Sigmoid colon (tissue), 4 donors: ENCODE data around the gene RIMBP2.

ENCODE experiments used
- POLR2A ChIP-seq, 2 donors: fragments of 450-650 bp; IDR thresholded peaks; one replicate each; pipeline ENCODE4 v1.6.1; 2016; ENCODE audit warnings: antibody characterized with exemption in 2 of 2, mild to moderate bottlenecking in 2 of 2, moderate library complexity in 2 of 2
- POLR2AphosphoS5 ChIP-seq, 4 donors: sonication (generic); formaldehyde crosslinking; IDR thresholded peaks; one replicate each; pipeline ENCODE4 v1.6.1; 2017; ENCODE audit warnings: antibody characterized with exemption in 4 of 4
- TF ChIP-seq, protein P1 (sequence below), 4 experiments: fragments of 450-650 bp in 3 of 4; fragments of 200-600 bp in 1 of 4; IDR thresholded peaks; one replicate each; pipeline ENCODE4 v1.5.1; 2016 to 2019; ENCODE audit warnings: antibody characterized with exemption in 4 of 4, mild to moderate bottlenecking in 3 of 4, moderate library complexity in 2 of 4

DNA sequence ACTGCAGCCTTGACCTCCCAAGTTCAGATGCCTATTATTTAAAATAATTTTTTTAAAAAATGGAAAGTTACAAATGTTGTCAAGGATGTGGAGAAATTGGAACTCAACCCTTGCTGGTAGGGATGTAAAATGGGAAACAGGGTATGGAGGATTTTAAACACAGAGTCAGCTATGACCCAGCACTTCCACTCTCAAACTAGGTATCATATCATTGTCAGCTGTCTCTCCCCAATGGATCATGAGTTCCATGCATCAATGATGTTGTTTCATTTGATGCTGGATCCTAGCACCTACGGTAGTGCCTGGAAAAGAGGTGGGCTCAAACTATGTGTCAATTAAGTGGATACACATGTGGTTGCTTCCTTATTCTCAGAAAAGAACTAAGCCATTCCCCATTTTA is 150.9 kb downstream of the RIMBP2 start:
- TF ChIP-seq, protein P1, sequence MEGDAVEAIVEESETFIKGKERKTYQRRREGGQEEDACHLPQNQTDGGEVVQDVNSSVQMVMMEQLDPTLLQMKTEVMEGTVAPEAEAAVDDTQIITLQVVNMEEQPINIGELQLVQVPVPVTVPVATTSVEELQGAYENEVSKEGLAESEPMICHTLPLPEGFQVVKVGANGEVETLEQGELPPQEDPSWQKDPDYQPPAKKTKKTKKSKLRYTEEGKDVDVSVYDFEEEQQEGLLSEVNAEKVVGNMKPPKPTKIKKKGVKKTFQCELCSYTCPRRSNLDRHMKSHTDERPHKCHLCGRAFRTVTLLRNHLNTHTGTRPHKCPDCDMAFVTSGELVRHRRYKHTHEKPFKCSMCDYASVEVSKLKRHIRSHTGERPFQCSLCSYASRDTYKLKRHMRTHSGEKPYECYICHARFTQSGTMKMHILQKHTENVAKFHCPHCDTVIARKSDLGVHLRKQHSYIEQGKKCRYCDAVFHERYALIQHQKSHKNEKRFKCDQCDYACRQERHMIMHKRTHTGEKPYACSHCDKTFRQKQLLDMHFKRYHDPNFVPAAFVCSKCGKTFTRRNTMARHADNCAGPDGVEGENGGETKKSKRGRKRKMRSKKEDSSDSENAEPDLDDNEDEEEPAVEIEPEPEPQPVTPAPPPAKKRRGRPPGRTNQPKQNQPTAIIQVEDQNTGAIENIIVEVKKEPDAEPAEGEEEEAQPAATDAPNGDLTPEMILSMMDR (IDR thresholded peaks at IDR 0.05) = no peak
- TF ChIP-seq POLR2A (IDR thresholded peaks at IDR 0.05) (no peak), POLR2AphosphoS5 (IDR thresholded peaks at IDR 0.05) (no peak)
